CD4-positive, alpha-beta T cell treated with Interleukin-4 for 4 hours (primary cell): ENCODE measurements around the gene KRTAP5-4.
"Not testable (repeated sequence)": the region's sequence is repeated elsewhere in the genome, so short reads cannot be mapped to it uniquely, and the experiment has no call there.

Experiments
- DNase-seq: peaks from one replicate; pipeline ENCODE4 v3.0.0-alpha.2; 2020

Gene KRTAP5-4

GRCh38 chr11:1636291-1636950, 14.5 kb upstream of the KRTAP5-4 start:
- no peak for DNase-seq

GRCh38 chr11:1633864-1634263, 11.9 kb upstream of the KRTAP5-4 start:
- DNase-seq: no peak

GRCh38 chr11:1632053-1632714, 10.2 kb upstream of the KRTAP5-4 start:
- DNase-seq: no peak

GRCh38 chr11:1631066-1631568, 9.2 kb upstream of the KRTAP5-4 start:
- DNase-seq: no peak

DNA sequence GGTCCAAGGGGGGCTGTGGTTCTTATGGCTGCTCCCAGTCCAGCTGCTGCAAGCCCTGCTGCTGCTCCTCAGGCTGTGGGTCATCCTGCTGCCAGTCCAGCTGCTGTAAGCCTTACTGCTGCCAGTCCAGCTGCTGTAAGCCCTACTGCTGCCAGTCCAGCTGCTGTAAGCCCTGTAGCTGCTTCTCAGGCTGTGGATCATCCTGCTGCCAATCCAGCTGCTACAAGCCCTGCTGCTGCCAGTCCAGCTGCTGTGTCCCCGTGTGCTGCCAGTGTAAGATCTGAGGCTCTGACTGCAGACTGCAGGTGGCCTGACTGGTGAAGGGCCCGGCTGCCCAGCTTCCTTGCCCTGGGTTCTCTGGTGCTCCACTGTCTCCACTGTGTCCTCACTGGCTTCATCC, 8.3 kb upstream of the KRTAP5-4 start:
- DNase-seq: no peak

- DNase-seq: no peak
Measured at GRCh38 chr11:1629326-1630185, 7.6 kb upstream of the KRTAP5-4 start, which contains the start of gene KRTAP5-5. KRTAP5-5 (plus strand) TSS chr11:1629775; CDS start chr11:1629841, 66 bp downstream.

DNA sequence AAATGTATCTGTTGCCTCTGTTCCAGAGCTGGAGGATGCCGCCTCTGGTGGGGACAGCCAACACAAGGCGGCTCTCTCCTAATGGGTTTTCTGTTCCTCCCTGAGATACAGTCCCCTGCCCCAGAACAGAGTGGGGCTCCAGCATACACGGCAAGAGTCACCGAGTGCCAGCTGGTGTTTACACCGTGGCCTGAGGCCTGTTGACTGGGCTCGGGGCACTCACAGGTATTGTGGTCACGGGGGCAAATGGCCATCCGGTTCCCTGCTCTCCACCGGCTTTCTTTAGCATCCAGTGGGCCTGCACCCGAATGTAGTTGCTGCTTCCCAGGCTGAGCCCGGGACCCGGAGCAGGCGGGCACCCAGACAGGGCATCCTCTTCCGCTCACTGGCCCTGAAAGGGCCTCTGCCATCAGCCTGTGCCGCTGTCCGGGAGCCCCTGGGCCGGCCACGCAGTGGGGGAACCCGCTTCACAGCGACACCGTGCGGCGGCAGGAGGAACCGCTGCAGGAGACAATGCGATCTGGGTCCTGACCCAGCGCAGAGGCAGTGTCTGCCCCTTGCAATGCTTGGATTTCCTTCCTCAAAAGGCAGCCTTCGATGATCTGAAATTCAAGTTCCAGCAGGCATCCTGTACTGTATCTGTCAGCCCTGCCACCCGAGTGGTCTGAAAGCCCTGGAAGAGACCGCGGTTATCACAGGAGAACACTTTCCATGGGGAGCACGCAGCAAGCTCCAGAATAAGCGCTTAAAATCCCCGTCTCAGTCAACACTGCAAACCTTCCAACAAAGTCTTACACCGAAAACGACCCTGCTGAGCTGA, 6.8 kb upstream of the KRTAP5-4 start:
- DNase-seq: peak; percentile 52

GRCh38 chr11:1625541-1625940, 3.6 kb upstream of the KRTAP5-4 start:
- no peak for DNase-seq

DNA sequence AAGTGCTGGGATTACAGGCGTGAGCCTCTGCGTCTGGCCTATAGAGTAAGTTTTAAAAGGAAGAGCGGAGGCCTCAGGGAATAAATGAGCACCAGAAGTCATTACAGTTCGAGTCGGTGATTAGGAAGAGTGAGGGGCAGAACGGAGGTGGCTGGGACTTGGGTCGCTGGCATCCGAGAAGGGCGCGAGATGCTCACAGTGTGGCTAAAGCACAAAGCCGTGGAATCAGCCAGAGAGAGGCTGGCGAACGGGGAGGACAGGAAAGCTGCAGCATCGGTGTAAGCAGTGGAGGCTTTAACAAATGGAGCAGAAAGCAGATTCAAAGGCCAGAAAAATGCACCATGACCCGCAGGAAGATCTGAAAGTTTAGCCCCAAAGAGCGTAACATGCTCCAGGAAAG, 2.7 kb upstream of the KRTAP5-4 start:
- DNase-seq: no peak

DNA sequence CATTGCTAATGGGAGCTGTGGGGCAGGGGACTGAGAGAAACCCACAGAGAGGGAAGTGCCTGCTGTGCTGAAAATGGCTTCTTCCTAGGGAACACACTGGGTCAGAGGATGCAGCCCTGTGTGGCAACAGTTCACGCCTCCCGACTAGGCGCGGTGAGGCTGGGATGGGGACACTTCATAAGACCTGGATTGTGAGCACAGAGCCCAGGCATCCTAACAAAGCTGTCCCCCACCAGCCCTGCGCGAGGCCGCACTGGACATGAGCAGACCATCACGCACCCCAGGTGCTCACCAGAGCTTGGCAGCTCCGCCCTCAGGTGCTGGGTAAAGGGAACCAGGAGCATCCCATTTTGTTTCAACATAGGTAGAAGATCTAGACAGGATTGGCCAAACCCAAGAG, 1.8 kb upstream of the KRTAP5-4 start:
- DNase-seq: no peak

DNA sequence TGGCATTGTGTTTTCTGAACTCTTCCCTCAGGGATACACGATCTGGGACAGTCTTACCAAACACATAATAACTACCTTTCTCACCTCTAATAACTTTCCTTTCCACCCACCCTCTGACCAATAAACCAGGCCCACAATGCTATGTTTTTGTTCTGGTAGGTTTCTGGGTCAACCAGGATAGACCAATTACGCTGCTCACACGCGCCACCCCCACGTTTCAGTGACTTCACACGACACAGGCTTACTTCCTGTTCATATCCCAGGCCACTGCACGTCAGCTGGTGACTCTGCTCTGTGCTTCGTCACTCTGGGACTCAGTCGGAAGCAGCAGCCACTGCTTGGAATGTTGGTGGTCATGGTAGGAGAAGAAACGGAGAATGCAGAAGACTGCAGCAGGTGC, 2.5 kb downstream of the KRTAP5-4 start:
- peak; percentile 11 for DNase-seq

- no peak for DNase-seq
Measured at GRCh38 chr11:1618231-1618630, 3.7 kb downstream of the KRTAP5-4 start.

- no peak for DNase-seq
Measured at GRCh38 chr11:1608363-1608762, 13.6 kb downstream of the KRTAP5-4 start, which contains the start of gene KRTAP5-3. KRTAP5-3 (minus strand) TSS chr11:1608463; CDS start chr11:1608385, 78 bp downstream.

DNA sequence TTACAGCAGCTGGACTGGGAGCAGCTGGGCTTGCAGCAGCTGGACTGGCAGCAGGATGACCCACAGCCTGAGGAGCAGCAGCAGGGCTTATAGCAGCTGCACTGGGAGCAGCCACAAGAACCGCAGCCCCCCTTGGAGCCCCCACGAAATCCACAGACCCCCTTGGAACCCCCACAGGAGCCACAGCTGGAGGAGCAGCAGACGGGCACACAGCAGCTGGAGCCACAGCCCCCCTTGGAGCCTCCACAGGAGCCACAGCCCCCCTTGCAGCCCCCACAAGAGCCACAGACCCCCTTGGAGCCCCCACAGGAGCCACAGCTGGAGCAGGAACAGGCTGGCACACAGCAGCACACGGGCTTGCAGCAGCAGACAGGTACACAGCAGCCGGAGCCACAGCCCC, 14.0 kb downstream of the KRTAP5-4 start:
- not testable (repeated sequence) for DNase-seq

DNA sequence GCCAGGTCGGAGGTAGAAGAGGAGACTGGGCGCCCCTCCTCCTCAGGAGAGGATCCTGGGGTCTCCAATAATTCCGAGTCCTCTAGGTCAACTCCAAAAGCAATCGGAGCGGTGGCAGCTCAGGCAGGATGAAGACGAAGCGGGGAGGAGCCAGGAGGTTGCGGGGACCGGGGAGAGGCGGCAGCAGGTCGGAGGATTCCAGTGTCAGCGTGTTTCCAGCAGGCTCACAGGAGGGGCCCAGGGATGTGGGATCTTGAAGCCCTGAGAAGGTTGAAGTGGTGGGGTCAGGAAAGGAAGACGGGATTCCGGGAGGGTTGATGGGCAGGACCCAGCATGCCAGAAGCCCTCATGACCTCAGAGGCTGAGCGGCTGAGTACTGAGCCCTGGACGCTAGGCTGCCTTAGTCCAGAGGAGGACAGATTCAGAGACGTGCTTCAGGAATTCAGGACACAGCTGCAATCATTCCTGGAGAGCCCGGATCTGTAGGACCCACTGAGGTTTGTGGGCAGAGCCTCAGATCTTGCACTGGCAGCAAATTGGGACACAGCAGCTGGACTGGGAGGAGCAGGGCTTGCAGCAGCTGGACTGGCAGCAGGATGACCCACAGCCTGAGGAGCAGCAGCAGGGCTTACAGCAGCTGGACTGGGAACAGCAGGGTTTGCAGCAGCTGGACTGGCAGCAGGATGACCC, 14.6 kb downstream of the KRTAP5-4 start:
- not testable (repeated sequence) for DNase-seq

- peak; percentile 30 for DNase-seq
Measured at GRCh38 chr11:1605923-1606322, 16.0 kb downstream of the KRTAP5-4 start.

- no peak for DNase-seq
Measured at GRCh38 chr11:1604711-1605110, 17.2 kb downstream of the KRTAP5-4 start.

GRCh38 chr11:1604181-1604580, 17.8 kb downstream of the KRTAP5-4 start:
- no peak for DNase-seq

DNA sequence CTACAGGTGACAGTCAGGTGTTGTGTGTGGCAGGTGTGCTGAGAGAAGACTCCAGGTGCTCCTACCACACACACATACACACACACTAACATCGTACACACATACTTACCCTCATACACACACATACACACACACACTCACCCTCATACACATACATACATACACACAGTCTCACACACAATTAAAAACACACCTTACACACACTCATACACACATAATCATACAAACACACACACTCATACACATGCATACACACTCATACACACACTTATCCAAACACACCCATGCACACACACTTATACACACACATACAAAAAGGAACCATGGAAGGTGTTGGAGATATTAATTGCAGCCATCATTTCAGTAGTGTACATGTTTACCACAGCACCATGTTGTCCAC, 18.3 kb downstream of the KRTAP5-4 start:
- DNase-seq: no peak

DNA sequence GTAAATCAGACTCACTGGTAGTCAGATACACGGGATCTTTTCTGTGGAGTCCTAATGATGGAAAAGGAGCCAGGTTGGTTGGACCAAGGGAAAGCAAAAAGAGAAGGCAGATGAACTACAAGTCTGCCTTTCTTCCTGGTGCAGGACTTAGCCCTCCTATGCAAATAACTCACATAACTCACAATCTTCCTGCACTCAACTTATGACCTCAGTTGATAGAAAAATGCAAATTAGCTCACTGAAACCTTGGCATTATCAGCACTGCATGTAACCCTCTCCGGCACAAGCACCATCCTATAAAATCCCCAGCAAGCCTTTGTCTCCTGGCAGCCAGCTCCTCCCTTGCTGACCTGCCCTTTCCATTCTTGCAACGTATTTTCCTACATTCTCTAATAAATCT, 20.3 kb downstream of the KRTAP5-4 start:
- DNase-seq: not testable (repeated sequence)

GRCh38 chr11:1600626-1601025, 21.3 kb downstream of the KRTAP5-4 start:
- no peak for DNase-seq

GRCh38 chr11:1598816-1599215, 23.1 kb downstream of the KRTAP5-4 start:
- DNase-seq: peak; percentile 17
